Skeletal muscle tissue (tissue), 5 donors: Measurements from ENCODE around the gene LCN15. TPM values are rescaled to one million over a fixed set of nuclear protein-coding genes. Genes with fewer than 3 reads are reported as not detected.
"Not testable (repeated sequence)": the region's sequence is repeated elsewhere in the genome, so short reads cannot be mapped to it uniquely, and the experiment has no call there.

Experiments used
- H3K27ac ChIP-seq: one replicate; pipeline ENCODE4 v1.7.0; 2013; ENCODE audit warnings: mild to moderate bottlenecking, low read depth, low read length, inconsistent platforms
- H3K27me3 ChIP-seq, 3 donors: one replicate each; pipeline ENCODE4 v1.7.0; 2013; ENCODE audit warnings: low read length in 3 of 3; ENCODE audit not compliant: control insufficient read depth in 3 of 3, insufficient read depth in 3 of 3
- H3K36me3 ChIP-seq, 3 donors: one replicate each; pipeline ENCODE4 v1.7.0; 2013; ENCODE audit warnings: low read length in 3 of 3; ENCODE audit not compliant: control insufficient read depth in 3 of 3, insufficient read depth in 3 of 3
- H3K4me1 ChIP-seq, 3 donors: one replicate each; pipeline ENCODE4 v1.7.0; 2013; ENCODE audit warnings: low read length in 3 of 3, mild to moderate bottlenecking in 3 of 3; ENCODE audit not compliant: control insufficient read depth in 3 of 3, insufficient read depth in 3 of 3
- H3K4me3 ChIP-seq, 3 donors: one replicate each; pipeline ENCODE4 v1.7.0; 2013; ENCODE audit warnings: low read length in 3 of 3
- H3K9ac ChIP-seq, 3 donors: one replicate each; pipeline ENCODE4 v1.7.0; 2013; ENCODE audit warnings: low read length in 3 of 3, mild to moderate bottlenecking in 3 of 3, moderate library complexity in 2 of 3, low read depth in 1 of 3
- H3K9me3 ChIP-seq, 3 donors: one replicate each; pipeline ENCODE4 v1.7.0; 2013; ENCODE audit warnings: low read length in 3 of 3; ENCODE audit not compliant: control insufficient read depth in 3 of 3
- small RNA-seq: library from RNA; depleted of rRNA; stranded (forward); fragments of <200 nt; gene quantifications from one replicate; pipeline ENCODE3, GENCODE V24; 2014
- total RNA-seq: library from RNA; depleted of rRNA; stranded (reverse); fragments of >200 nt; gene quantifications from one replicate; pipeline ENCODE4 v1.2.3, GENCODE V29; 2014
- donor health status: Osteomylitis.

Gene LCN15
- total RNA-seq, 1 donor from 2014 or later, result not detected

- H3K36me3 ChIP-seq, H3K27ac ChIP-seq, H3K9ac ChIP-seq, H3K9me3 ChIP-seq, H3K4me3 ChIP-seq: not testable (repeated sequence)
- peaks cover 9 to 27% (median 23%) of the 10 kb centered on the region in 3 donors for H3K4me1 ChIP-seq
- H3K27me3 ChIP-seq, result peaks cover 38 to 45% (median 44%) of the 10 kb centered on the region in 3 donors
These were observed 53.1 kb downstream of the LCN15 start for GRCh38 chr9:136711219-136711648.

- Histone ChIP-seq H3K4me1 (peaks cover 9 to 24% (median 23%) of the 10 kb centered on the region in 3 donors), H3K27ac (no peak overlapping the region), H3K36me3 (no peaks in the 10 kb centered on the region), H3K4me3 (no peak overlapping the region), H3K27me3 (peaks cover 34 to 41% (median 40%) of the 10 kb centered on the region in 3 donors), H3K9me3 (no peaks in the 10 kb centered on the region), H3K9ac (no peak overlapping the region)
These were observed 53.8 kb downstream of the LCN15 start for GRCh38 chr9:136710543-136710942.

Small RNAs within 50 kb of the gene (small RNA-seq; reads per million reads assigned to genes)
- gene AL355987.2 (not detected), gene ATP6V1G1P3 (not detected), gene MIR6722 (not detected)

Other genes with a start within 250 kb of the LCN15 start
- gene NOTCH1, start 218.5 kb downstream of the LCN15 start, total RNA-seq, result 69.4 TPM
- gene EGFL7, start 101.6 kb downstream of the LCN15 start, total RNA-seq, result 51.7 TPM
- gene AGPAT2, start 77.1 kb downstream of the LCN15 start, total RNA-seq, result 27.1 TPM
- 11.0 TPM for gene DIPK1B, start 51.9 kb downstream of the LCN15 start, total RNA-seq
- gene LCN10, start 21.6 kb downstream of the LCN15 start, total RNA-seq, result 2.1 TPM
- not detected for gene LCN6, start 16.0 kb downstream of the LCN15 start, total RNA-seq
- not detected for gene LCN8, start 6.3 kb downstream of the LCN15 start, total RNA-seq
- 28.7 TPM for gene TMEM141, start 26.8 kb upstream of the LCN15 start, total RNA-seq
- gene CCDC183, start 31.8 kb upstream of the LCN15 start, total RNA-seq, result 1.0 TPM
- 34.4 TPM for gene RABL6, start 43.4 kb upstream of the LCN15 start, total RNA-seq
- 0.52 TPM for gene AJM1, start 78.0 kb upstream of the LCN15 start, total RNA-seq
- gene PHPT1, start 84.9 kb upstream of the LCN15 start, total RNA-seq, result 109 TPM
- 0.52 TPM for gene MAMDC4, start 87.8 kb upstream of the LCN15 start, total RNA-seq
- gene EDF1, start 101.8 kb upstream of the LCN15 start, total RNA-seq, result 196 TPM
- gene TRAF2, start 122.0 kb upstream of the LCN15 start, total RNA-seq, result 4.7 TPM
- 45.4 TPM for gene FBXW5, start 180.2 kb upstream of the LCN15 start, total RNA-seq
- gene C8G, start 180.7 kb upstream of the LCN15 start, total RNA-seq, result not detected
- gene LCN12, start 187.8 kb upstream of the LCN15 start, total RNA-seq, result not detected
- gene PTGDS, start 213.0 kb upstream of the LCN15 start, total RNA-seq, result 4.2 TPM
- gene LCNL1, start 218.5 kb upstream of the LCN15 start, total RNA-seq, result under 0.01 TPM
- 2.1 TPM for gene PAXX, start 227.9 kb upstream of the LCN15 start, total RNA-seq
- not detected for gene CLIC3, start 232.1 kb upstream of the LCN15 start, total RNA-seq